ENCODE data around the gene MED13L. TPM values are rescaled to one million over a fixed set of nuclear protein-coding genes. Genes with fewer than 3 reads are reported as not detected.

MED13L gene
- total RNA-seq, 2 experiments from 2014 or later = 203 to 208 TPM

DNA sequence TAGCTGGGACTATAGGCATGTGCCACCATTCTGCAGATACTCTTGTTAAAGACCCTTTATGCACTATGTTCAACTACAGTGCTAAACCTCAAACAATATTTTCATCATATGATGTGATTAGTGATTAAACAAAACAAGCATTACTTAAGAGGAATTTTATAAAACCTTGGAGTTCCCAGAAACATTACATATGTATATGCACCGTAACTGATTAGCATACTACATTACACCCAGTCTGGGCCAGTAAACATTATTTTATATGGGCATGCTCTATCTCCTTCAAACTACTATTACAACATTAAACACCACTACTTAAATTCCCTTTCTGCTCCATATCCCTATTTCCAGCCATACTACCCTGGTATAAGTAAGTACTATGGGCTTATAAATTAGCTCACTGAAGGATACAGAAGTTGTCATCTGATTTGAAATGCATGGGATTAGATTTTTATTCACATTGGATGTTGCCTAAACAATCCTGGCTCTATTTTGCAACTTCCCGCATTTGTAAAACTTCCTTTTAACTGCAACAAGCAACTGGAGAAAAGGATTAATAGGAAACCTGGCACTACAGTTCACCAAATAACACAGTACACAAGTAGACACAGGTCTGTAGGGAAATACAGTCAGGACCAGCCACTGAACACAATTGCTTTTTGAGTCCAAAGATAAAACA, 205.8 kb downstream of the MED13L start:
- TF ChIP-seq, protein P1, sequence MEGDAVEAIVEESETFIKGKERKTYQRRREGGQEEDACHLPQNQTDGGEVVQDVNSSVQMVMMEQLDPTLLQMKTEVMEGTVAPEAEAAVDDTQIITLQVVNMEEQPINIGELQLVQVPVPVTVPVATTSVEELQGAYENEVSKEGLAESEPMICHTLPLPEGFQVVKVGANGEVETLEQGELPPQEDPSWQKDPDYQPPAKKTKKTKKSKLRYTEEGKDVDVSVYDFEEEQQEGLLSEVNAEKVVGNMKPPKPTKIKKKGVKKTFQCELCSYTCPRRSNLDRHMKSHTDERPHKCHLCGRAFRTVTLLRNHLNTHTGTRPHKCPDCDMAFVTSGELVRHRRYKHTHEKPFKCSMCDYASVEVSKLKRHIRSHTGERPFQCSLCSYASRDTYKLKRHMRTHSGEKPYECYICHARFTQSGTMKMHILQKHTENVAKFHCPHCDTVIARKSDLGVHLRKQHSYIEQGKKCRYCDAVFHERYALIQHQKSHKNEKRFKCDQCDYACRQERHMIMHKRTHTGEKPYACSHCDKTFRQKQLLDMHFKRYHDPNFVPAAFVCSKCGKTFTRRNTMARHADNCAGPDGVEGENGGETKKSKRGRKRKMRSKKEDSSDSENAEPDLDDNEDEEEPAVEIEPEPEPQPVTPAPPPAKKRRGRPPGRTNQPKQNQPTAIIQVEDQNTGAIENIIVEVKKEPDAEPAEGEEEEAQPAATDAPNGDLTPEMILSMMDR (IDR thresholded peaks at IDR 0.05) = no peak
- Histone ChIP-seq H3K27me3 (ENCODE audit: control insufficient read depth in 1 of 2, insufficient read depth in 2 of 2, low read length in 2 of 2) (no peaks in the 10 kb centered on the region), H3K36me3 (ENCODE audit: insufficient read depth, low read length) (no peaks in the 10 kb centered on the region), H3K27ac (ENCODE audit: low read depth in 1 of 2, low read length in 2 of 2) (no peak overlapping the region), H3K4me3 (ENCODE audit: low read length) (no peak overlapping the region), H3K4me1 (ENCODE audit: insufficient read depth, low read length) (no peaks in the 10 kb centered on the region), H3K9me3 (ENCODE audit: control insufficient read depth in 1 of 2, insufficient read depth in 1 of 2, low read length in 2 of 2) (no peaks in the 10 kb centered on the region)
- no peak overlapping the region for H3K4me3 Mint-ChIP-seq
- H3K27ac Mint-ChIP-seq = peak overlapping the region; percentile 0
- ChIA-PET CTCF (no interaction called here), POLR2A (interaction anchor here (1.5 kb wide), 1 partner anchor 22 kb away, joined by 3 read pairs; no protein-coding TSS in a partner anchor)
- H3K36me3 Mint-ChIP-seq (ENCODE audit: low read depth) = no peaks in the 10 kb centered on the region
- DNase-seq = no peak
- no peak for ATAC-seq (ENCODE audit: poor library complexity)
- no peaks in the 10 kb centered on the region for H3K9me3 Mint-ChIP-seq
- H3K4me1 Mint-ChIP-seq (ENCODE audit: low read depth) = peaks cover 79% of the 10 kb centered on the region
- no peaks in the 10 kb centered on the region for H3K27me3 Mint-ChIP-seq
- intact Hi-C loops (cut with DNase I, micrococcal nuclease) = loop anchor here in 1 of 2 experiments (5.0 kb wide), 1 partner anchor 166 kb away; no protein-coding TSS in a partner anchor

DNA sequence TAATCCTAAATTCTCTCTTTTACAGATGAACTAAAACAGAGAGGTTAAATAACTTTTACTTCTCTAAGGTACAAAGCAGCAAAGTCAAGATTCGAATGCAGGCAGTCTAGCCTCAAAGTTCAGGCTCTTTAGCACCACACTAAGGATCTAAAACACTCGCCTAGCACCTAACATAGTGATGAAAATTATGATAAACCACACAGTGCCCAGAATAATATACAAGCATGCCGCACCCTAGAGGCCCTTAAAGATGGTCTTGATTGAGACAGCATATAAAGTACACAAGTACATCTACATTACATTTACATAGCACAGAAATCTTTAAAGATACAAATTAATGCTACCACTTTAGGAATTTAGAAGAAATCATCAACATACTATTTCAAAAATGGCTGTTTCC, 207.0 kb downstream of the MED13L start:
- Mint-ChIP-seq H3K4me1 (ENCODE audit: low read depth) (peaks cover 81% of the 10 kb centered on the region), H3K27me3 (no peaks in the 10 kb centered on the region), H3K9me3 (no peaks in the 10 kb centered on the region), H3K36me3 (ENCODE audit: low read depth) (no peaks in the 10 kb centered on the region), H3K4me3 (no peak overlapping the region), H3K27ac (no peak overlapping the region)
- ChIA-PET POLR2A (interaction anchor here (1.5 kb wide), 1 partner anchor 24 kb away, joined by 3 read pairs; no protein-coding TSS in a partner anchor), CTCF (interaction anchor here (0.8 kb wide), 1 partner anchor 9 kb away, joined by 3 read pairs; no protein-coding TSS in a partner anchor)
- Histone ChIP-seq H3K27me3 (ENCODE audit: control insufficient read depth in 1 of 2, insufficient read depth in 2 of 2, low read length in 2 of 2) (no peaks in the 10 kb centered on the region), H3K9me3 (ENCODE audit: control insufficient read depth in 1 of 2, insufficient read depth in 1 of 2, low read length in 2 of 2) (no peaks in the 10 kb centered on the region), H3K4me3 (ENCODE audit: low read length) (no peak overlapping the region), H3K4me1 (ENCODE audit: insufficient read depth, low read length) (no peaks in the 10 kb centered on the region), H3K27ac (ENCODE audit: low read depth in 1 of 2, low read length in 2 of 2) (no peak overlapping the region), H3K36me3 (ENCODE audit: insufficient read depth, low read length) (no peaks in the 10 kb centered on the region)
- TF ChIP-seq, protein P1 (IDR thresholded peaks at IDR 0.05) = no peak
- no peak for ATAC-seq (ENCODE audit: poor library complexity)
- no peak for DNase-seq
- intact Hi-C loops (cut with DNase I, micrococcal nuclease) = loop anchor here in 1 of 2 experiments (5.0 kb wide), 1 partner anchor 167 kb away; no protein-coding TSS in a partner anchor

DNA sequence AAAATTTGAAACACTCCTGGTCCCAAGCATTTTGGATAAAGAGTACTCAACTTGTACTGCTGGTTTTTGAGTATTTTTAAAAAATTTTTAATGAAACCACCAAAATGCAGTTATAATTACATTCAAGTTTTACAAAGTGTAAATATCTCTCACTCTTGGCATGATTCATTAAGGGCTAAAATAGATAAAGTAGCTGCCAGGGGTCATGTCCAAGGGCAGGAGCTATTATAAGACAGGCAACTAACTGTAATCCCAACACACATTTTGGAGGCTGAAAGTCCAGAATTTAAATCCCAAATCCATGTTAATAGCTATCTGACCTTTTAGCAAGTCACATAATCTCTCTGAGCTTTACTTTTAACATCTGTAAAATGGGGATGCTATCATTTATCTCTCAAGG, 207.6 kb downstream of the MED13L start:
- intact Hi-C loops (cut with DNase I, micrococcal nuclease) = loop anchor here (2.0 to 10.0 kb wide), 3 partner anchors 167 to 639 kb away; no protein-coding TSS in a partner anchor
- TF ChIP-seq, protein P1 (IDR thresholded peaks at IDR 0.05) = no peak
- H3K9me3 ChIP-seq (ENCODE audit: control insufficient read depth in 1 of 2, insufficient read depth in 1 of 2, low read length in 2 of 2) = no peaks in the 10 kb centered on the region
- H3K4me3 ChIP-seq (ENCODE audit: low read length) = no peak overlapping the region
- Mint-ChIP-seq H3K4me1 (ENCODE audit: low read depth) (peaks cover 81% of the 10 kb centered on the region), H3K4me3 (no peak overlapping the region), H3K27me3 (no peaks in the 10 kb centered on the region), H3K9me3 (no peaks in the 10 kb centered on the region), H3K36me3 (ENCODE audit: low read depth) (no peaks in the 10 kb centered on the region), H3K27ac (no peak overlapping the region)
- CTCF ChIA-PET = interaction anchor here (0.8 kb wide), 1 partner anchor 9 kb away, joined by 3 read pairs; no protein-coding TSS in a partner anchor
- DNase-seq (no peak), ATAC-seq (ENCODE audit: poor library complexity) (no peak)
- no peaks in the 10 kb centered on the region for H3K36me3 ChIP-seq (ENCODE audit: insufficient read depth, low read length)
- H3K4me1 ChIP-seq (ENCODE audit: insufficient read depth, low read length) = no peaks in the 10 kb centered on the region
- POLR2A ChIA-PET = no interaction called here
- H3K27ac ChIP-seq (ENCODE audit: low read depth in 1 of 2, low read length in 2 of 2) = no peak overlapping the region
- no peaks in the 10 kb centered on the region for H3K27me3 ChIP-seq (ENCODE audit: control insufficient read depth in 1 of 2, insufficient read depth in 2 of 2, low read length in 2 of 2)
